Activated T-cell treated with anti-CD3 and anti-CD28 coated beads, Interleukin-2, amount 50 U/mL, for 24 hours (primary cell): ENCODE data around the gene NDUFA7.
"Not testable (repeated sequence)": the region's sequence is repeated elsewhere in the genome, so short reads cannot be mapped to it uniquely, and the experiment has no call there.

Source experiments
- DNase-seq: peaks from one replicate; pipeline ENCODE4 v3.0.0-alpha.2; 2020
- H3K27ac Mint-ChIP-seq: 2 replicates; pipeline ENCODE4 v1.8.0; 2020; ENCODE audit warnings: mild to moderate bottlenecking, mixed read lengths
- H3K27me3 Mint-ChIP-seq: 2 replicates; pipeline ENCODE4 v1.8.0; 2020; ENCODE audit warnings: mixed read lengths
- H3K36me3 Mint-ChIP-seq: 2 replicates; pipeline ENCODE4 v1.8.0; 2020; ENCODE audit warnings: low read depth, mixed read lengths
- H3K4me1 Mint-ChIP-seq: 2 replicates; pipeline ENCODE4 v1.8.0; 2020; ENCODE audit warnings: low read depth, mixed read lengths
- H3K4me3 Mint-ChIP-seq: 2 replicates; pipeline ENCODE4 v1.8.0; 2020; ENCODE audit warnings: mild to moderate bottlenecking, moderate library complexity, mixed read lengths
- H3K9me3 Mint-ChIP-seq: 2 replicates; pipeline ENCODE4 v1.8.0; 2020; ENCODE audit warnings: mixed read lengths

The NDUFA7 gene

GRCh38 chr19:8352134-8352827 lies 31.1 kb upstream of the NDUFA7 start:
- Mint-ChIP-seq H3K4me3 (no peak overlapping the region), H3K27me3 (peaks cover 25% of the 10 kb centered on the region), H3K27ac (no peak overlapping the region), H3K9me3 (no peaks in the 10 kb centered on the region), H3K4me1 (peaks cover 8% of the 10 kb centered on the region), H3K36me3 (no peaks in the 10 kb centered on the region)
- DNase-seq = no peak

GRCh38 chr19:8349629-8350372 lies 28.6 kb upstream of the NDUFA7 start:
- H3K36me3 Mint-ChIP-seq, H3K27ac Mint-ChIP-seq, H3K9me3 Mint-ChIP-seq, H3K4me1 Mint-ChIP-seq, H3K4me3 Mint-ChIP-seq, DNase-seq: not testable (repeated sequence)
- peaks cover 25% of the 10 kb centered on the region for H3K27me3 Mint-ChIP-seq

DNA sequence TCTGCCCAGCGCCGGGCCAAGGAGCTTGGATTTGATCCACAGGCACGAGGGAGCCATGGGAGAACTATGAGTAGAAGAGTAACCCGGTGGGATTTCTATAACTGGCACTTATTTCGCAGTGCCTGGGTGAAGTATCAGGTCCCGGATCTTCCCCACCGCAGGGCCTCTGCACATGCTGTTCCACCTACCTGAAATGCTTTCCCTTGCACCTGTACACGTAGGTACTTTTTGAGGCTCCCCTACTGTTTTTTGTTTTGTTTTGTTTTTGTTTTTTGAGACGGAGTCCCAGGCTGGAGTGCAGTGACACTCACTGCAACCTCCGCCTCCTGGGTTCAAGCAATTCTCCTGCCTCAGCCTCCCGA lies 22.3 kb upstream of the NDUFA7 start:
- peaks cover 18% of the 10 kb centered on the region for H3K27me3 Mint-ChIP-seq
- H3K4me1 Mint-ChIP-seq = peaks cover 8% of the 10 kb centered on the region
- DNase-seq = no peak
- H3K9me3 Mint-ChIP-seq = no peaks in the 10 kb centered on the region
- peak overlapping the region; percentile 67 for H3K4me3 Mint-ChIP-seq
- H3K27ac Mint-ChIP-seq = no peak overlapping the region
- H3K36me3 Mint-ChIP-seq = no peaks in the 10 kb centered on the region

DNA sequence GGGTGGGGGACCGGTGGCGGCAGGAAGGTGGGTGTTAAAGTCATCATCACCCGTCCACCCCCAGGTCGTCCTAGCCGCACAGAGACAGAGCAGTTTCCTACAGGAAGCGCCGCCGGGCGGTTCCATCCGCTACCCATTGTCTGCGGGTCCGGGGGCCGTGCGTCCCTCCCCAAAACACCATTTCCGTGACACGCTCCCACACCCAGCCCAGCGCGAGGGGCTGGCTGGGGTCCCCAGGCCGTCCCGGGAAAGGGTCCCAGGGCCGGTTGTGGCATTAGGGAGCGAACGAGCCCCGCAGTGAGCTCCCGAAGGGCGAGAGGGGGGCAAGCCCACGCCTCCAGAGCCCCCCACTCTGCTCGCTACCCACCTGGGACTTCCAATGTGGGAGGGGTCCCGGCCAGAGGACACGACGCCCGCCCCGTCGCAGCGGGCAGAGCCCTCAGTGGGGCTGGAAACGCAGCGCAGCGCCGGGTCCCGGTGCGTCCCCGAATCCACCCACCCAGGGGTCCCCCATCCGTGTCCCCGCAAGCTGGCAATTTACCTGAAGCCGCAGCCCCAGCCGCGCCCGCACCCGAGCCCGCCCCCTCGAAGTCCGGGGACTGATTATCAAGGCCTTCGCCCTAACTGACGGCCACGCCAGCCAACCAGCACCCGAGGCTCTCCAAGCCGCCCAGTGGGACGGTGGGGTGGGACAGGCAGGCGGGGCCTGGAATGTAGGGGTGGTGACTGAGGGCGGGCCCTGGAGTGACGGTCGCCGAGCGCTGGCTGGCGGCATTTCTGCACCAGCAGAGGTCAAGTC lies 21.7 kb upstream of the NDUFA7 start, which contains the start of gene KANK3:
Gene KANK3, minus strand, starts transcription at position 579 of the 799 bp plus-strand sequence. CDS start 5,434 bp downstream, outside the sequence.
- DNase-seq = peak; percentile 95
- Mint-ChIP-seq H3K27ac (no peak within 1 kb of the TSS), H3K9me3 (no peaks in the 10 kb centered on the region), H3K36me3 (no peaks in the 10 kb centered on the region), H3K27me3 (peaks cover 24% of the 10 kb centered on the region), H3K4me3 (peak within 1 kb of the TSS; percentile 67), H3K4me1 (peaks cover 8% of the 10 kb centered on the region)

- DNase-seq = no peak
- Mint-ChIP-seq H3K9me3 (no peaks in the 10 kb centered on the region), H3K36me3 (no peaks in the 10 kb centered on the region), H3K27me3 (peaks cover 30% of the 10 kb centered on the region), H3K27ac (no peak overlapping the region), H3K4me3 (no peak overlapping the region), H3K4me1 (peaks cover 8% of the 10 kb centered on the region)
Measured at GRCh38 chr19:8342316-8342683, 21.1 kb upstream of the NDUFA7 start.

DNA sequence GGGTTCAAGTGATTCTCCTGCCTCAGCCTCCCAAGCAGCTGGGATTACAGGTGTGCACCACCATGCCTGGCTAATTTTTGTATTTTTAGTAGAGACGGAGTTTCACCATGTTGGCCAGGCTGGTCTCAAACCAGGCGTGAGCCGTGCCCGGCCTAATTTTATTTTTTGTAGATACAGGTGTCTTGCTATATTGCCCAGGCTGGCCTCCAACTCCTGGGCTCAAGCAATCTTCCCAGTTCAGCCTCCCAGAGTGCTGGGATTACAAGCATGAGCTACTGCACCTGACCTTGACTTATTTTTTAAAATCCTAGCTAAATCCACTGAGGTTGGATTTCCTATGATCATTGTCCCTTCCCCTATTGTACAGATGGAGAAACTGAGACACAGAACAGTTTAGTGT lies 20.3 kb upstream of the NDUFA7 start:
- not testable (repeated sequence) for DNase-seq, H3K9me3 Mint-ChIP-seq, H3K4me1 Mint-ChIP-seq, H3K27ac Mint-ChIP-seq, H3K4me3 Mint-ChIP-seq, H3K36me3 Mint-ChIP-seq
- peaks cover 34% of the 10 kb centered on the region for H3K27me3 Mint-ChIP-seq

GRCh38 chr19:8340341-8341096 lies 19.3 kb upstream of the NDUFA7 start:
- Mint-ChIP-seq H3K4me3 (no peak overlapping the region), H3K36me3 (no peaks in the 10 kb centered on the region), H3K27ac (no peak overlapping the region), H3K27me3 (peaks cover 42% of the 10 kb centered on the region), H3K9me3 (no peaks in the 10 kb centered on the region), H3K4me1 (peaks cover 14% of the 10 kb centered on the region)
- DNase-seq = no peak

GRCh38 chr19:8338835-8339234 lies 17.7 kb upstream of the NDUFA7 start:
- H3K27ac Mint-ChIP-seq = no peak overlapping the region
- no peak overlapping the region for H3K4me3 Mint-ChIP-seq
- H3K36me3 Mint-ChIP-seq = no peaks in the 10 kb centered on the region
- H3K9me3 Mint-ChIP-seq = no peaks in the 10 kb centered on the region
- peaks cover 48% of the 10 kb centered on the region for H3K27me3 Mint-ChIP-seq
- no peak for DNase-seq
- peaks cover 18% of the 10 kb centered on the region for H3K4me1 Mint-ChIP-seq

DNA sequence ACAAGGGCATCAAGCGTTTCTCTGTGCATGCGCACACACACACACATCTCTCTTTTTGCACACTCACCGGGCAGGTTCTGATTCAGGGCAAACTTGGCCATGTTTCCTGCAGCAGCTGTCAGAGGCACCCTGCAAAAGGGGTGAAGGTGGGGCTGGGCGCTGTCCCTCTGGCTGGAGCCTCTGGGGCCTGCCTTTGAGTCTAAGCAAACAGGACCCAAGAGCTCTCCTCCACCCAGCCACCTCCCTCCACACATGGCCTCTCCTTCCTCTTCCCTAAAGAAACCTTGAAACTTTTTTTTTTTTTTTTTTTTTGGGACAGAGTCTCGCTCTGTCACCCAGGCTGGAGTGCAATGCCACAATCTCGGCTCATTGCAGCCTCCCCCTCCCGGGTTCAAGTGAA lies 16.6 kb upstream of the NDUFA7 start:
- no peak for DNase-seq
- Mint-ChIP-seq H3K27ac (no peak overlapping the region), H3K9me3 (no peaks in the 10 kb centered on the region), H3K36me3 (no peaks in the 10 kb centered on the region), H3K4me3 (no peak overlapping the region), H3K4me1 (peaks cover 12% of the 10 kb centered on the region), H3K27me3 (peaks cover 53% of the 10 kb centered on the region)

DNA sequence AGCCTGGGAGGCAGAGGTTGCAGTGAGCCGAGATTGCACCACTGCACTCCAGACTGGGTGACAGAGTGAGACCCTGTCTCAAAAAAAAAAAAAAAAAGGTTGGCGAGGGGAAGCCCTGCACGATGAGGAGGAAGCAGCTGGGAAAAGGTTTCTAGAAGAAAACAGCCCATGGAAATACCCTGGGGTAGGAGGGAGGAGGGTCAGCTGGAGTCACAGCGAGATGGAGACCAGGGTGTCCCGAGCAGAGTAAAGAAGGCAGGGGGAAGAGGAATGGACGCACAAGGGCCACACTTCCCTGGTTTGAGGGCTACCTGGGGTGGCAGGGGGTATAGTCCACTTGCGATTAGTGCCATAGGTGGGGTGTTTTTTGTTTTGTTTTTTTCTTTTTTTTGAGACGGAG lies 15.5 kb upstream of the NDUFA7 start:
- no peaks in the 10 kb centered on the region for H3K36me3 Mint-ChIP-seq
- no peak overlapping the region for H3K27ac Mint-ChIP-seq
- no peak overlapping the region for H3K4me3 Mint-ChIP-seq
- H3K4me1 Mint-ChIP-seq = peaks cover 10% of the 10 kb centered on the region
- no peak for DNase-seq
- peaks cover 47% of the 10 kb centered on the region for H3K27me3 Mint-ChIP-seq
- H3K9me3 Mint-ChIP-seq = no peaks in the 10 kb centered on the region

- DNase-seq = no peak
- Mint-ChIP-seq H3K36me3 (no peaks in the 10 kb centered on the region), H3K4me1 (peaks cover 10% of the 10 kb centered on the region), H3K27me3 (peaks cover 47% of the 10 kb centered on the region), H3K27ac (no peak overlapping the region), H3K4me3 (peak overlapping the region; percentile 40), H3K9me3 (no peaks in the 10 kb centered on the region)
Measured at GRCh38 chr19:8336072-8336569, 14.9 kb upstream of the NDUFA7 start.

- H3K27ac Mint-ChIP-seq = no peak overlapping the region
- peak overlapping the region; percentile 40 for H3K4me3 Mint-ChIP-seq
- peaks cover 10% of the 10 kb centered on the region for H3K4me1 Mint-ChIP-seq
- H3K9me3 Mint-ChIP-seq = no peaks in the 10 kb centered on the region
- H3K36me3 Mint-ChIP-seq = no peaks in the 10 kb centered on the region
- H3K27me3 Mint-ChIP-seq = peaks cover 42% of the 10 kb centered on the region
- peak; percentile 63 for DNase-seq
Measured at GRCh38 chr19:8335343-8336071, 14.3 kb upstream of the NDUFA7 start.

- Mint-ChIP-seq H3K4me3 (no peak overlapping the region), H3K4me1 (peaks cover 10% of the 10 kb centered on the region), H3K27ac (no peak overlapping the region), H3K36me3 (no peaks in the 10 kb centered on the region), H3K9me3 (no peaks in the 10 kb centered on the region), H3K27me3 (peaks cover 41% of the 10 kb centered on the region)
- peak; percentile 60 for DNase-seq
Measured at GRCh38 chr19:8334458-8335342, 13.5 kb upstream of the NDUFA7 start.
